Activated CD8-positive, alpha-beta T cell treated with anti-CD3 and anti-CD28 coated beads for 36 hours (primary cell): ENCODE measurements around the gene MACROD2. TPM values are rescaled to one million over a fixed set of nuclear protein-coding genes. Genes with fewer than 3 reads are reported as not detected.
"Not testable (repeated sequence)": the region's sequence is repeated elsewhere in the genome, so short reads cannot be mapped to it uniquely, and the experiment has no call there.

Source experiments
- ATAC-seq: fragments of 200-7000 bp; cut with Tn5 transposase; one replicate; pipeline ENCODE4 v1.10.0; 2021; ENCODE audit warnings: mild to moderate bottlenecking, moderate library complexity
- CTCF ChIA-PET: fragments of 350-600 bp; sonication (Branson Sonifier 250); formaldehyde crosslinking; loops from one replicate; lab custom pipeline; 2021; ENCODE audit warnings: antibody characterized with exemption; lab: Charles Lee
- POLR2A ChIA-PET: fragments of 350-600 bp; sonication (Branson Sonifier 250); formaldehyde crosslinking; loops from one replicate; lab custom pipeline; 2021; ENCODE audit warnings: antibody characterized with exemption; lab: Charles Lee
- DNase-seq: peaks from one replicate; pipeline ENCODE4 v3.0.0-alpha.2; 2020
- H3K27ac Mint-ChIP-seq: one replicate; pipeline ENCODE4 v1.8.0; 2021; ENCODE audit warnings: mild to moderate bottlenecking, mixed read lengths
- H3K27me3 Mint-ChIP-seq: one replicate; pipeline ENCODE4 v1.8.0; 2021; ENCODE audit warnings: mixed read lengths
- H3K36me3 Mint-ChIP-seq: one replicate; pipeline ENCODE4 v1.8.0; 2021; ENCODE audit warnings: low read depth, mixed read lengths
- H3K4me1 Mint-ChIP-seq: one replicate; pipeline ENCODE4 v1.8.0; 2021; ENCODE audit warnings: low read depth, mixed read lengths
- H3K4me3 Mint-ChIP-seq: one replicate; pipeline ENCODE4 v1.8.0; 2021; ENCODE audit warnings: mild to moderate bottlenecking, moderate library complexity, mixed read lengths
- H3K9me3 Mint-ChIP-seq: one replicate; pipeline ENCODE4 v1.8.0; 2021; ENCODE audit warnings: mixed read lengths
- intact Hi-C: fragments of 100-400 bp; cut with micrococcal nuclease; formaldehyde crosslinking; loops from one replicate; pipeline ENCODE4 v1.10.0; 2022
- total RNA-seq, 2 experiments: library from RNA; stranded (reverse); gene quantifications; one replicate each; pipeline ENCODE4 v1.2.3, GENCODE V29; 2021
- TF ChIP-seq, protein P1 (sequence below): fragments of 200-600 bp; IDR thresholded peaks from one replicate; pipeline ENCODE4 v1.8.0; 2022; ENCODE audit warnings: antibody characterized with exemption, mild to moderate bottlenecking

Gene MACROD2
- total RNA-seq, 2 experiments from 2014 or later, result not detected

DNA sequence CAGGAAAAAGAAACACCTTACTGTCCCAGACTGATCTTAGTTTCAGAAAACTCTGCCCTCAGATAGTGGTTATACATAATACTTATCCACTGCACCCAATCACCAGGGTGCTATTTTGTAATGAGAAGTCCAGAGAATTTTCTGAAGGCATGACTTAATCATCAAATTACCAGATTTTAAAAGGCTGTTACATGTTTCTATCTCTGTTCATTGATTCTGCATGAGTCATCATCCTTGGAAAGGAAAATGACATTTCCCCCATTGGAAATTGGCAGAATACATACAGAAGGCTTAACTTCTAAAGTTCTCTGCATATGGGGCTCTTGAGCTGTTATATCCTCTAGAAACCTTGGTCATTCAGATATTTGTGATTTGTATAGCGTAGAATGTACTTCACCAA lies 930.0 kb downstream of the MACROD2 start:
- intact Hi-C loops, result no loop called here

DNA sequence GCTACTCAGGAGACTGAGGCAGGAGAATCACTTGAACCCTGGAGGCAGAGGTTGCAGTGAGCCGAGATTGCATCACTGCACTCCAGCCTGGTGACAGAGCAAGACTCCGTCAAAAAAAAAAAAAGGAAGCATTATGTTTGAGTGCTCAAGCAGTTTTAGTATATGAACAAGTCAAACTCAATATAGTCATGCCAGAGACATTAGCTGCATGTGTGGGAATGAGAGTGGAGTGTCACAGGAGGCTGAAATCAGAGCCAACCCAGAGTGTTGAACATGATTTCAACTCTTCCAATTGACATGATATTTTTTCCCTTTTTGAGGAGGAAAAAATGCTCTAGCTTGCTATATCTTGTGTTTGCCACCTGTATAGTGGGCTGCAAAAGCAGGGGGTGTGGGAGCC lies 931.1 kb downstream of the MACROD2 start:
- H3K36me3 Mint-ChIP-seq, H3K4me3 Mint-ChIP-seq, ATAC-seq, H3K4me1 Mint-ChIP-seq, DNase-seq, POLR2A ChIA-PET, H3K9me3 Mint-ChIP-seq, CTCF ChIA-PET, H3K27ac Mint-ChIP-seq, H3K27me3 Mint-ChIP-seq, intact Hi-C loops: not testable (repeated sequence)

More for the DNA sequence above, 930.0 kb downstream of the MACROD2 start:
- ChIA-PET POLR2A (no interaction called here), CTCF (no interaction called here)
- no peaks in the 10 kb centered on the region for H3K4me1 Mint-ChIP-seq
- H3K4me3 Mint-ChIP-seq, result no peak overlapping the region
- no peak overlapping the region for H3K27ac Mint-ChIP-seq
- ATAC-seq (no peak), DNase-seq (no peak)
- TF ChIP-seq, protein P1, sequence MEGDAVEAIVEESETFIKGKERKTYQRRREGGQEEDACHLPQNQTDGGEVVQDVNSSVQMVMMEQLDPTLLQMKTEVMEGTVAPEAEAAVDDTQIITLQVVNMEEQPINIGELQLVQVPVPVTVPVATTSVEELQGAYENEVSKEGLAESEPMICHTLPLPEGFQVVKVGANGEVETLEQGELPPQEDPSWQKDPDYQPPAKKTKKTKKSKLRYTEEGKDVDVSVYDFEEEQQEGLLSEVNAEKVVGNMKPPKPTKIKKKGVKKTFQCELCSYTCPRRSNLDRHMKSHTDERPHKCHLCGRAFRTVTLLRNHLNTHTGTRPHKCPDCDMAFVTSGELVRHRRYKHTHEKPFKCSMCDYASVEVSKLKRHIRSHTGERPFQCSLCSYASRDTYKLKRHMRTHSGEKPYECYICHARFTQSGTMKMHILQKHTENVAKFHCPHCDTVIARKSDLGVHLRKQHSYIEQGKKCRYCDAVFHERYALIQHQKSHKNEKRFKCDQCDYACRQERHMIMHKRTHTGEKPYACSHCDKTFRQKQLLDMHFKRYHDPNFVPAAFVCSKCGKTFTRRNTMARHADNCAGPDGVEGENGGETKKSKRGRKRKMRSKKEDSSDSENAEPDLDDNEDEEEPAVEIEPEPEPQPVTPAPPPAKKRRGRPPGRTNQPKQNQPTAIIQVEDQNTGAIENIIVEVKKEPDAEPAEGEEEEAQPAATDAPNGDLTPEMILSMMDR, result no peak
- H3K9me3 Mint-ChIP-seq, result peaks cover 4% of the 10 kb centered on the region
- no peaks in the 10 kb centered on the region for H3K27me3 Mint-ChIP-seq
- no peaks in the 10 kb centered on the region for H3K36me3 Mint-ChIP-seq

DNA sequence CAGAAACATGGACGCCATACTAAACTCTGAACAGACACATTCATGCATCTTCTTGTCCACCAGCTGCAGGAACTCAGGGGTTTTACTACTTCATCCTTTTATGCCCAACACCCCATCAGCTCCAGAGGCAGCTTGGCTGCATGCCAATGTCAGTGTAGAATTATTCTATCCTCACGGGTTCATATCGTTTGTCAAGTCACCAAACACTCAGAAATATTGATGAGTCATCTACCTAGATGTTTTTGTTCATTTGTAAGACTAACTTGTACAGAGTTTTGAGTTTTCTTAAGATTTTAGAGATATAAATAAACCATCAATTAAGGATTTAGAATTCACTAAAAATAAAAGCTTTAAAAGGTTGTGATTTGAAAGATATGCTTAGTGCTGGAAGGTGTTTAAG lies 932.8 kb downstream of the MACROD2 start:
- DNase-seq (no peak), ATAC-seq (no peak)
- no peak overlapping the region for H3K4me3 Mint-ChIP-seq
- H3K27ac Mint-ChIP-seq, result no peak overlapping the region
- H3K27me3 Mint-ChIP-seq, result no peaks in the 10 kb centered on the region
- no peaks in the 10 kb centered on the region for H3K36me3 Mint-ChIP-seq
- TF ChIP-seq, protein P1, result no peak
- ChIA-PET POLR2A (no interaction called here), CTCF (interaction anchor here (1.1 kb wide), 2 partner anchors 14 to 23 kb away, joined by 3 read pairs; no protein-coding TSS in a partner anchor)
- peaks cover 5% of the 10 kb centered on the region for H3K9me3 Mint-ChIP-seq
- intact Hi-C loops, result no loop called here
- no peaks in the 10 kb centered on the region for H3K4me1 Mint-ChIP-seq

DNA sequence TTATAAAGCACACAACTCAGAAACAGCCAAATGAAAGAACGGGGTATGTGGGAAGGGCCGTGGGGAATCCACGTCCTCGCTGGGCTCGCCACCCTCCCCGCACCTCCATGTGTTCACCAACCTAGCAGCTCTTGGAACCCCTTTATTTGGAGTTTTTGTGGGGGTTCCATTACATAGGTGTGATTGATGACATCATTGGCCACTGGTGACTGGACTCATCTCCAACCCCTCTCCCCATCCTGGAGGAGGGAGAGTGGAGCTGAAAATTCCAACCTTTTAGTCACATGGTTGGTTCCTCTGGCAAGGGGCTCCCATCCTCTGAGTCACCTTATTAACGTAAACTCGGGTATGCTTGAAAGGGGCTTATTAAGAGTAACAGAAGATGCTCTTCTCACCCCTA lies 934.1 kb downstream of the MACROD2 start:
- Mint-ChIP-seq H3K27me3 (no peaks in the 10 kb centered on the region), H3K9me3 (peaks cover 5% of the 10 kb centered on the region), H3K4me1 (no peaks in the 10 kb centered on the region), H3K4me3 (no peak overlapping the region), H3K27ac (no peak overlapping the region), H3K36me3 (no peaks in the 10 kb centered on the region)
- TF ChIP-seq, protein P1, result no peak
- intact Hi-C loops, result no loop called here
- no peak for DNase-seq
- ChIA-PET POLR2A (no interaction called here), CTCF (no interaction called here)
- no peak for ATAC-seq

DNA sequence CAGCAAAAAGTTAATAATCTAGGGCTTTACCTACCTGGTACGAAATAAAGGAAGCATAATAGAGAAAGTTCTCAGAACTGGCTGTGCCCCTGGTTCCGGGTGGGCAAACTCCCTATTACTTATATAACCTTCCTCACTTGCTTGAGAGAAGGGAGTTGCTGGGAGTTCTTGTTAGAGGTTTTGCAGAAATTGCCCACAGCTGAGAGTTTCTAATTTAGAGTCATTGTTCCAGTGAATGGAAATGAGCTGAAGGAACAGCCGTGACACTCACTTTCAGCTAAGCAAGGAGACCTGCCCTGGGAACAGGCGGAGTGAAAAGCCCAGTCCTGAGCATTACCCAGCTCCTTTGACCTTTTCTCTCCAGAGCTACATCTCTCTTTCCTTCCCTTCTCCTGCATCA lies 936.7 kb downstream of the MACROD2 start:
- TF ChIP-seq, protein P1, result no peak
- no peaks in the 10 kb centered on the region for H3K4me1 Mint-ChIP-seq
- no peaks in the 10 kb centered on the region for H3K36me3 Mint-ChIP-seq
- CTCF ChIA-PET, result no interaction called here
- peaks cover 5% of the 10 kb centered on the region for H3K9me3 Mint-ChIP-seq
- no peaks in the 10 kb centered on the region for H3K27me3 Mint-ChIP-seq
- DNase-seq, result no peak
- no peak overlapping the region for H3K27ac Mint-ChIP-seq
- intact Hi-C loops, result no loop called here
- POLR2A ChIA-PET, result no interaction called here
- H3K4me3 Mint-ChIP-seq, result no peak overlapping the region
- no peak for ATAC-seq

DNA sequence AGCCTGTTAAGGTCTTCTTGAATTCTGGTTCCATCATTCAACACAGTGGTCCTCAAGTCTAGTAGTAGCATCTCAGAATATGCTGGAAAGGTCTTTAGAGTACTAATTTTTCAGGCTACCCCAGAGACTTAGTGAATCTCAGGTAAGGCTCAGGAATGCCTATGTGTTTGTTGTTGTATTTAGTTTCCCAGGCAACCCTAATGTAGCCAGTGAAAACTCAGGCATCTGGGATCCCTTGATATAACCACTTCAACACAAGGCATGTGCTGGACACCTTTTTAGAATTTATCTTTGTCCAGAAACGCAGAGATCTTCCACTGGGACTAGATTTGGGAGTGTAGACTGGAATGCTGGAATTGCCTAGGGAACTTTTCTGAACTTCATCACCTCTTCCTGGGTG lies 940.0 kb downstream of the MACROD2 start:
- ChIA-PET CTCF (no interaction called here), POLR2A (no interaction called here)
- H3K36me3 Mint-ChIP-seq, result no peaks in the 10 kb centered on the region
- DNase-seq, result no peak
- intact Hi-C loops, result no loop called here
- TF ChIP-seq, protein P1, result no peak
- ATAC-seq, result no peak
- no peak overlapping the region for H3K4me3 Mint-ChIP-seq
- H3K27me3 Mint-ChIP-seq, result no peaks in the 10 kb centered on the region
- H3K9me3 Mint-ChIP-seq, result peaks cover 12% of the 10 kb centered on the region
- H3K27ac Mint-ChIP-seq, result no peak overlapping the region
- H3K4me1 Mint-ChIP-seq, result no peaks in the 10 kb centered on the region
